Eye (tissue), 1 donor: Measurements from ENCODE around the gene MRPS6.

Experiments
- DNase-seq: peaks from one replicate; pipeline ENCODE4 v3.0.0-alpha.2; 2015

MRPS6 gene

DNA sequence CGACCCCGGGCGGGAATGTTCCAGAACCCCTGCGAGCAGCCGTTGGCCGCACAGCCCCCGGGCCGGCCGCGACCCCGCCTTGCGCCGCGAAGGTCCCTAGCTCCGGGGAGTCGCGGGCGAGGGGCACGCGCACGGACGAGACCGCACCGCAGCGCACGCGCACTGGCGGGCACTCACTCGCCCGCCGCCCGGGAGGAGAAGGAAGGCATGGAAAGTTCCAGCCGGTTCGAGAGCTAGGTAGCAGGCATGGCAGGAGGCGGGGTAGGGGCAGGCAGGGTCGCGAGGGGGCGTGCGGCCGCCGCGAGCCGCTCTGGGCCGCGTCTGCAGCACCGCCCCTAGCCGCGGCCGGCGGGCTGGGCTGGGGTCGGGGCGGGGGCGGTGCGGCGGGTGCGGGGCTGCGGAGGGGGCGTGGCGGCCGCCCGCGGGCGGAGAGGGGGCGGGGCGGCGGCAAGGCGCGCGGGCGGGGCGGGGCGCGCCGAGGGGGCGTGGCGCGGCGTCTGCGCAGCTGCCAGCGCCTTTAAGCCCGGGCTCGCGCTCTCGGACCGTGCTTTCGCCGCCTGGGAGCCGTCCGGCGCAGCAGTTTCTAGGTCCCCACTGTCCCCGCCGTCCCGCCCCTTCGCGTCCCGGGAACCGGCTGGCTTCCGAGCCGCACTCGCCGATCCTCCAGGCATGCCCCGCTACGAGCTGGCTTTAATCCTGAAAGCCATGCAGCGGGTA, at the start of gene MRPS6, which contains the start of gene SLC5A3:
Gene MRPS6, plus strand, starts transcription at position 547 of the 717 bp plus-strand sequence. Its CDS starts 123 bp downstream, at position 670.
Gene SLC5A3, plus strand, starts transcription at position 547 of the 717 bp plus-strand sequence. CDS start 21,621 bp downstream, outside the sequence.
- DNase-seq: peak; percentile 95

DNA sequence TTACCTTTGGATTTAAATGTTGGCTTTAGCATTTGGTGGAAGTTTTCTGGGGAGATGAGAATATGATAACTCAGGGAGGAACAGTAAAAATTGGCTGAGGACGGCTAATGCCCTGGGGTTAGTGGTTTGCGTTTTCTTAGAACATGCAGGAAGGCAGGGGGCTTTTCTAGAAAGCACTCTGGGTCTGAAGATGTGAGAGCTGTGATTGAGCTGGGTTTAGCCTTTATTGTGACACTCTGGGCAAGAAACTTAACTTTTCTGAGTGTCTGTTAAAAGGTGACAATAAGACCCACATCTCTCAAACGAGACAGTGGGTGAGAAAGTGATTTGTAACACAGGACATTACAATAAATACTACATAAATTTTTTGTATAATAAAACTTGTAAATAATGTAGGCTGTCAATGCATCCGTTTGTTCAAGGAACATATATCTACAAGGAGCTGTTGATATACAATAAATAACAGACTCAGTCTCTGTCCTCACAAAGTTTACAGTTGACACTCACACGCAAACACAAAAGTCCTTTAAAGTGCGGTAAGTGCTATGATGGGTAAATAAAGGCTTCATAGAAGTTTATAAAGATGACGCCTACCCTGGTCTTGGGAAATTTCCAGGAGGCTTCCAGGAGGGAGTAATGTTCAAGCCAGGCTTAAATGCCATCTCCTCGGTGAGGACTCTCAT, 49.5 kb upstream of the MRPS6 start:
- no peak for DNase-seq

DNA sequence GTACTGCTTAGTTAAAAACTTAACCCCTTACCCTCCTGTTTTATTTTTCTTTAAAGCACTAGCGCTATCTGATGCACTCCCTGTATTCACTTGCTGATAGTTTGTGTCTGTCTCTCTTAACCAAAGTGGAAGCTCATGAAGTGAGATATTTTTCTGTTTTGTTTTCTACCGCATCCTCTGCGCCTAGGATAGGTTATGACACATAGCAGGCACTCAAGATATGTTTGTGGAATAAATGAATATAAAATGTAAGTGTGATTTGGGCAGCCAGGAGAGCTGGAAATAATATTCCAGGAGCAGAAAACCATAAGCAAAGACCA, 49.0 kb upstream of the MRPS6 start:
- no peak for DNase-seq

DNA sequence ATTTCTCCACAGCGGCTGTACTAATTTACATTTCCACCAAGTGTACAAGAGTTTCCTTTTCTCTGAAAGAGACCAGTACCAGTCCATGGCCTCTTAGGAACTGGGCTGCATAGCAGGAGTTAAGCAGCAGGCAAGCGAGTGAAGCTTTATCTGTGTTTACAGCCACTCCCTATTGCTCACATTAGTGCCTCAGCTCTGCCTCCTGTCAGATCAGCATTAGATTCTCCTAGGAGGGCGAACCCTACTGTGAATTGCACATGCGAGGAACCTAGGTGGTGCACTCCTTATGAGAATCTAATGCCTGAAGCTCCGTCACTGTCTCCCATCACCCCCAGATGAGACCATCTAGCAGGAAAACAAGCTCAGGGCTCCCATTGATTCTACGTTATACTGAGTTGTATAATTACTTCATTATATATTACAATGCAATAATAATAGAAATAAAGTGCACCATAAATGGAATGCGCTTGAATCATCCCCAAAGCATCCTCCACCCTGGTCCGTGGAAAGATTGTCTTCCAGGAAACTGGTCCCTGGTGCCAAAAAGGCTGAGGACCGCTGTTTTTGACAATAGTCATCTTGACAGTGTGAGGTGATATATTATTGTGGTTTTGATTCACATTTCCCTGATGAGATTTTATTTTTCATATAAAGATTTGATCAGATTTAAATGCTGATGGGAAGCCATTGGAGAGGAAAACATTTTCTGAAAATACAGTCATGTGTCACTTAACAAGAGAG, 45.5 kb upstream of the MRPS6 start:
- DNase-seq: no peak

DNA sequence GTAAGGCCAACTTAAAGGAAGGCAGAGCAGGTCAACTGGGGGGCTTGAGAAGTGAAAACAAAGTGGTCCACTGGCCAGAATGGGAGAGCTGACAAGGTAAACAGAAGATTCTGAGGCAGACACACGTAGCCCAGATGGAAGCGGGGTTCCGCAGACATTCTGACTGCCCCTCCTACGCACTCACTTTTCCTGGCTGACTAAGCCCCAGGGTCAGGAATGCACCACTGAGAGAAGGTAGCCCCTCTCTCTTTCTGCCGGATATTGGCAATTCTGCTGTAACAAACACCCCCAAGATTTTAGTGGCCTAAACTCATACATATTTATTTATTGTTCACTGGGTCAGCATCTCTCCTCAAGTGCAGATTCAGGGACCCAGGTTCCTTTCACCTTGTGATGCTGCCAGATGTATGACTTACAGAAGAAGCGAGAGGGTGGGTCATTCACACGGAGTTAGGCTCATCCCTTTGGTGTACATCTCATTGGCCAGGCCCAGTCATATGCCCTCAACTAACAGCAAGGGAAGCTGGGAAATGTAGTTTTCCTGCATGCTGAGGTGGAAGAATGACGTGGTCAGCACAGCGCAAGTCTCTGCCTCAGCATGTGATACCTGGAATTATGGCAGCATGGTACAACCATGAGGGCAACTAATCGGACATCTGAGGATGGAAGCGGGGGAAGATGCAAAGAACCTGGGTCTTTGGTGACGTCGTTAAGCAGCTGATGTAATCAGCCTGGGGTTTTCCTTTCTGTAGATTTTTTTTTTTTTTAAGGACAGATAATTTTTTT, 43.4 kb upstream of the MRPS6 start:
- DNase-seq: peak; percentile 90

DNA sequence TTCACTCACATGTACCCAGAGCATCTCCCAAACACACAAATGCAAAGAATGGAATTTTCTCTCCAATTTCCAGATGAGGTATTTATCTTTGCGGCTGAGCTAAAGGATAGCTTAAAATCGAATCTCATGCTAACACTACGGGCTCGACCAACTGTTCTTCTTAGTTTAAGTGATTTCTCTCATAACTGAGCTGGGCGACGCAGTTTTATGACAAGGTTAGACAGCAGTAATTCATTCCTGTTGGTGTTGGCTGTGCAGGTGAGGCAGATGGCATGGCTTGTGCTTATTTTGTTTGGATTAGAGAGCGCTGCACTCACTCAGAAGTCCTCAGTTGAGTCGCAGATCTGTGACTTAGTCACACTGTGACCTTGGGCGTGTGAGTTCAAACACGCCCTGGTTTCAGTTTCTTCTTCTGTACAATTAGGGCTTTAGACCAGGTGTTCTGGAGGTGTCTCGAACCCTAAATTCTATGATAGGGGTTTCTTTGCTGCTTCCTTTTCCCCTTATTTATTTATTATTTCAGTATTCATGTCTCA, 41.5 kb upstream of the MRPS6 start:
- DNase-seq: no peak

DNA sequence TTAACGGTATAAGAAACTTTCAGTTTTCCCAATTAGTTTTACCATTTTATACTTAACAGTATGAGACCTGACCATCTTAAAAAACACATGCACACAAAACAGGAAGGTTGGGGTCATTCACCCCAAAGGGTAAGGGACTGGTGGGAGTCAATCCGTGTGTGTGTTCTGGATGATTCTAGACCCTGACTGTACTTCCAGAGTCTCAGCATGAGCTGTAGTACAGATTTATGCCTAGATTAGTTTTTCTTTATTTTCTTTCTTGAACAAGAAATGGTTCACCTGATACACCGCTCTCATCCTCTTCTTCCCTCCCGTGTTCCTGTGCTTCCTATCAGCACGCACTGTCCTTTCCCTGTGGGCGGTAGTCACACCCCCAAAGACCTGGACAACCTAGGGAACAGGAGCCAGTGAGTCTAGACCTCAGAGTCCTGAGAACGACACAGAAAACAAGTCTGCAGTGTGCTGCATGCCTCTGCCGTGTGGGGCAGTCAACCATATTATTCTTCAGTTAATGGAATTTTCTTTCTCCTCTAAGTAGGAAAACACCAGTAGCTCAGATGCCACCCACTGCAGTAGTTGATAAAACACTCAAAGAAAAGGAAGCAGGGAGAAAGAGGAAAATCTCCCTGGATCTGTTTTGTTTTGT, 38.9 kb upstream of the MRPS6 start:
- peak; percentile 22 for DNase-seq

DNA sequence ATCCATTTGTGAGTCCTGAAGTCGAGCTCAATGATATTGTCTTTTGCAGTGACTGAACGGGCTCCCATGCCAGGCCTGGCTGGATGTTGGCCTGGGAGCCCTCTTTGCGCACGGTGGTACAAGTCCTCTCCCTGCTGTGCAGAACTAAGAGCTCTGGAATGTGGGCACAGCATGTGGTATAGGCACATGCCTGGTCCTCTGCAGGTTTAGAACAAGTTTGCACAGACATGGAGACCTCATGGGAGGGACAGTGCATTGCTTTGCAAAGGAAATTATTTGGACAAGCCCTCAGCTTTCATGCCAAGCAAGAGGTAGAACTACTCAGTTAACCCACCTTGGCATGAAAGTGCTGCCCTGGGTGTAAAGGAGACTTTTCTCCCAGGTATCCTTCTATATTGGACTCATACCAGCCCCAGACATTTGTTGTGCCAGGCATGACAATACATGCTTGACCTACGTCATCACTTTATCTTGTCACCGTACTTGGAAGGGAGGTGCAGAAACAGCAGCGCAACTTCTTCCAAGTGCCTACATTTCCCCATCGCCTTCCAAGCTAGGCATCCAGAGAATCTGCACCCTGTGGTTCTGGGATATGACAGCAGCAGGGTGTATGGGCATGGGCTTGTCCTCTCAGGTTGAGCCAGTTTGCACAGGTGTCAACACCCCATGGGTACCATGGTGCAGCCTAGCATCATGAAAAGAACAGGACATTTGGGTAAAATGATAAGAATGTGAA, 37.6 kb upstream of the MRPS6 start:
- DNase-seq: no peak

DNA sequence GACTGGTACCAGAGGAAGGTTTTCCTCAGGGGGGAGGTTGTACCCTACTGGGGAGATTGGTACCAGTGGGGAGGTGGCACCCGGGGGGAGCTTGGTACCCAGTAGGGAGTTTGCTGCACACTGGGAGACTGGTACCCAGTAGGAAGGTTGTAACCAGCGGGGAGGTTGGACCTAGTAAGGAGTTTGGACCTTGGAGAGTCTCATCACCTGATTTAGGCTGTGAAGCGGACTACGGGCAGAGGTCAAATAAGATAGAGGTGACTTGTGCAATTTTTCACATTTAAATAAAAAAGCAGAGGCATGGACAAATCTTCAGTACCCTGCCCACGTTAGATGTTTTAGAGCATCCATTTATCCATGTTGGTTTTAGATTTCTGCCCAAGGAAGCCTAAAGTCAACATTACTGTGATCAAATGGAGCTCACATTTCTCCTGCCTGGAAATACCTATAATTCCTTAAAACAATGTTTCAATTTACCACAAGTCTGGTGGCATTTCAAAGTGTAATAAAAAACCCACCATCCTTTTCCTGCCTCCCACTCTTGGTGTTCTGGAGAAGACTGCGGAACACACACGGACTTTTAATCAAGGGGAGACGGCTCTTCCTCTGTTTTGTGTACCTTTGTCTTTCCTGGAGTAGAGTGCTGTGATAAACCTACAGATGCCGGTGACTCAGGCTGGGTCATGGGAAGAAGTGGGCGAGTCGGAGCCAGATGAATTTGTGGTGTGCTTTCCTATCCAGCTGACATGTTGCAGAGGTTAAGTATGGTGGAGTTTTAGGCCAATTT, 36.2 kb upstream of the MRPS6 start:
- DNase-seq: no peak

DNA sequence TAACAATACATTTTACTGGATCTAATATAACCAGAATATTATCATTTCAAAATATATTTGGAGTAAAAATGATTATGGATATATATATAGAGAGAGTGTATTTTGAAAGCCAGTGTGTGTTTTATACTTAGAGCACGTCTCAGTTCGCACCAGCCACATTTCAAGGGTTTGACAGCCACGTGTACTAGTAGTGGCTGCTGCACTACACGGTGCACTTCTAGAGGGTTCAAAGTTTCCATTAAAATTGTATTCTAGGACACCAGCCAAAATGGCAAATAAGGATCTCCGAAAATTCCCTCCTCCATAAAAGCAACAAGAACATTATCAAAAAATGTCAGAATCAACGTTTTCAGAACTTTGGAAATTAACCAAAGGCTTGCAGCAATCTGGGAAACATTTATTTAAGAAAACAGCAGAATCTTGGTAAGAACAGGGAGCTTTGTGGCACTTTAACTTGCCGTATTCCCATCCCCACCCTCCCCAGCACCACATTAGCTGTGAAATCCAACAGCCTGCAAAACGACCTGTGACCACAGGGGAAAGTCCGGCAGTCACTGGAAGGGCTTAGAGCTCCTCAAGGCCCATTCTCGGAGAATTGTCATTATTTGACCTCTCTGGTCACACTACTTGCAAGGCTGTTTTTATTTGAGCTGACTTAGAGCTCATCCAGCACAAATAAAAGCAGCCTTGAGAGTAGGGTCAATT, 33.5 kb upstream of the MRPS6 start:
- no peak for DNase-seq

DNA sequence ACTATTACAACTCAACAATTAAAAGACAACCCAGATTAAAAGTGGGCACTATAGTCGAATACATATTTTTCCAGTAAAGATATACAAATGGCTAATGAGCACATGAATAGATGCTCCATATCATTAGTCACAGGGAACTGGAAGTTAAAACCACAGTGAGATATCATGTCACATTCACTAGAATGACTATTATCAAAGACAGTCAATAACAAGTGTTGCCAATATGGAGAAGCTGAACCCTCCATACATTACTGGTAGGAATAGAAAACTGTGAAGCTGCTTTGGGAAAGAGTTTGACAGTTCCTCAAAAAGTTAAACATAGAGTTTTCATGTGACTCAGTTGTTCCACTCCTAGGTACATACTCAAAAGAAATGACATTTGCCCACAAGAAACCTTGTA, 30.6 kb upstream of the MRPS6 start:
- DNase-seq: no peak

DNA sequence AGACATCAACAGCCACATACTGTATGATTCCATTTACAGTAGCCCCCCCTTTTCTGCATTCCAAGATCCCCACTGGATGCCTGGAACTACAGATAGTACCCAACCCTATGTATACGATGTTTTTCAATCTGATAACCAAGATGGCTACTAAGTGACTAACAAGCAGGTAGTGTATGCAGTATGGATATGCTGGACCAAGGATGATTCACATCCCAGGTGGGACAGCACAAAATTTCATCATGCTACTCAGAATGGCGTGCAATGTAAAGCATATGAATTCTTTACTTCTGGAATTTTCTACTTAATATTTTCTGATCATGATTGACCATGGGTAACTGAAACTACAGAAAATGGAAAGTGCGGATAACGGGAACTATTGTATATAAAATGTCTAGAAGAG, 30.0 kb upstream of the MRPS6 start:
- no peak for DNase-seq

DNA sequence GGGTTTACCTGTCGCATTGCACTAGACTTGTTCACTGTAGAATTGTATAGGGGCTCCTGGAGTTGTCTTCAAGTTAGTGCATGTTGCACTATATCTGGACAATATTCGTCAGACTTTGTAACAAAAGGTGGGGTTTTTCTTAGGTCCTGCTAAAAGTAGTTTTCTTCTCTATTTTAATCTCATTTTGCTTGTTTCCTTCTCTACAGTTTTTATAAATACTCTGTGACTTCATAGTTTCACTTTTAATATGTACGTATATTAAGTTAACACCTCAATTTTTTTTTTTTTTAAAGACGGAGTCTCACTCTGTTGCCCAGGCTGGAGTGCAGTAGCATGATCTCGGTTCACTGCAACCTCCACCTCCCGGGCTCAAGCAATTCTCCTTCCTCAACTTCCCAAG, 26.5 kb upstream of the MRPS6 start:
- DNase-seq: no peak

DNA sequence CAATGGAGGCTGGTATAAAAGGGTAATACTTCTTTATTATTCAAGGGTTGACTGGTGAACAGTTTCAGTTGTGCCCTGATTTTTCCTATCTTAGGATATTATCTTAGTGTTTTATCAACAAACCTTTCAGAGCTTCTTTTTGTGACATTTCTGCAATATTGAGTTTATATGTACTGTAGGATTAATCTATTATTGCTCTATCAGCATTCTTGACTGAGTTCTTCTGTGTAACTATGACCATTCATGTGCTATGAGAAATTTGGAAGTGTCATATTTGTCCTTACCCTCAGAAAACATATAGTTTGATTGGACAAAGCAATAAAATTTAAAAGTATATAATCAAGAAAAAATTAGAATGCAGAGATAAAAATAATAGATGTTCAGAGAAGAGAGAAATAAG, 25.5 kb upstream of the MRPS6 start:
- DNase-seq: no peak

DNA sequence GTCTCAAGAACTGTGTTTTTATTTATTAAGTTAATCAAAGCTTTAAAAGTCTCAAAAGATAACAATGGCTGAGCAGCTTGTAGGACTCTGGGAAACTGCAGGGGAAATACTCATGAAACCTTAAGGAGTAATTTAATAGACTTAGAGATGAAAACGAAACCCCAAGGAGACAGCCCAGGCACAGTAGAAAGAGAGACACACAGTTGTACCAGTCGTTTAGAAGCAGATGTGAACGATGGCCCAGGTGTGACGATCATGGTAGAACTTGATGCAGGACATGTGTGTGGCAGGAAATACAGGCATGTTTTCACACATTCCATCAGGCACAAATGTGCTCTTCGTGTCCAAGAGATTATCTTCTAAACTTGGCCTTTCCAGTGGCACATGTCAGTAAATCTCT, 21.2 kb upstream of the MRPS6 start:
- DNase-seq: no peak

DNA sequence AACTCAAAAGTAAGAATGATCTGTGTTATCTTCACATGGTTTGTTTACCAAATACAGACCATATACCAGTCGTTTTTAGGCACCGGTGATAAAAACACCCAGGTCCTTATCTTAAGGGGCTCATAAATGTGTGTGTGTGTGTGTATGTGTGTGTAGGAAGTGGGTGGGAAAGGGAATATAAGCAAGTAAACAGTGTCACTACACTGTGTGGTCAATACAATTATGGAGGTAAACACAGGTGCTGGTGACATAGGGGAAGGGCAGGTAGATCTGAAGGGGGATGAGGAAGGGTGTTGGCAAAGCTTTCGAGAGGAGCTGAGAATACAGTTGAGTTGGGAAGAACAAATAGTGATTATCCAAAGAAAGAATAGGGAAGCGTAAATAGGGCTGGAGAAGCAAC, 19.1 kb upstream of the MRPS6 start:
- DNase-seq: no peak

DNA sequence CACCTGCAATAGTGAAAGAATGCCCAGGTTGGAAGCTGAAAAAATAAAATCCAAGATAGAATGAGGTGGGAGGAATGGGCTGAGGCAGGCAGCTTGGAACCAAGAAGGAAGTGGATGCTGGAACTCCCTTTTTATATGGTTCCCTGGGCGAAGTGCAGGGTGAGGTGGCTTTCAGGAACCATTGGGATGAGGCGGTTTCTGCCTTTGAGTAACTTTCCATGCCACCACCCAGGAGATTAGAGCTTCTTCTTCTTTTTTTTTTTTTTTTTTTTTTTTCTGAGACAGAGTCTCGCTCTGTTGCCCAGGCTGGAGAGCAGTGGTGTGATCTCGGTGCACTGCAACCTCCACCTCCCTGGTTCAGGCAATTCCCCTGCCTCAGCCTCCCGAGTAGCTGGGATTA, 17.8 kb upstream of the MRPS6 start:
- no peak for DNase-seq

DNA sequence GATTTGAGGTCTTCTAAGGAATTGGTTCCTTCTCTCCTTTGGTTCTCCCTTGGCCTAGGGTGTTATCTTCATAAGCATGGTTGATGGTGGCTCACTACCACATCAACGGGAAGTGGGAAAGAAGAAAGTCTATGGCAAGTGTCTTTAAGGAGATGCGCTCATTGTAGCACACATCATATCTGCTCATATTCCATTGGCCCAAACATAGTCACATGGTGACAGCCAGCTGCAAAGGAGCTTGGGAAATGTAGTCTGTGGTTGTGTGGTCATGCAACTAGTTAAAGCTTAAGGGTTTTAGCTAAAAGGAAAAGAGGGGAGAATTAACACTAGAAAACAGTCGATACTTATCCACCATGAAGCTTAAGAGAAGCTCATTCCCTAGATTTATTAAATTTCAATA, 11.4 kb upstream of the MRPS6 start:
- no peak for DNase-seq

DNA sequence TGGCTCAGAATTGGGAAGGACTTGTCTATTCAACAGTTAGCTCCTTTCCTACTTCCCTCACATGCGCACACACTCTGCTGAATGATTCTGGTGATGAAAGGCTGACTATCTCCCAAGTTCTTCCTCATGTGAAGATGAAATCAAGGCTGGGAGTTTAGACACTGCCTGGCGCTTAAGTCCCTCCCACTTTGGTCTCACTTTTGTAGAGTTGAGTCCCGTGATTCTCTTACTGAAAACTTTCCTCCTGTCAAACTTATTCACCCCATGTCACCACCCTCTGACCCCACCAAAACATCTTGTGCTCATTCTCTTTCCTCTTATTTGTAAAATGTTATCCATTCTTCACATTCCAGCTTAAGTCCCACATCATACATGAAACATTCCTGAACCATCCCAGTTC, 8.4 kb upstream of the MRPS6 start:
- no peak for DNase-seq

DNA sequence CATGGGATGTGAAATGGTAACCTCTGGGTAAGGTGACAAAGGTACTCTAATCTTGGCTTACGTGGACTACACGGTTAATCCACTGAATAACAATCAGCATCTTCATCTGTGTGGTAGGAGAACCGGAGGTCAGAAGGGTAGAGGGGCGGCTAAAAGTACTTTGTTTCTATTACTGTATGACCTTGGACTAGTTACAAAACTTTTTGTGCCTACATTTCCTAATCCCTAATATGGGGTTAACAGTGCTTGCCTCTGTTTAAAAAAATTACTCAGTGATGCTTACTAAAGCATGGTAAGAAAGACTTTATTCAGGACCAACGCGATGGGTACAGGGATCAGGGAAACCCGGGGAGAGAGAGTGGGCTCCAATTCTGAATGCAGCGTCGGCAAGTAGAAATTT, 1.7 kb upstream of the MRPS6 start:
- DNase-seq: no peak
